NCI-H1694 treated with DMSO at 0.1 percent for 48 hours (cell line): ENCODE results near the gene COL4A4.
A peak's percentile ranks its signal among the peaks of the same experiment; 100 is the strongest.

Experiments used
- DNase-seq: peaks from one replicate; lab custom pipeline; 2025; lab: John Stamatoyannopoulos, UW

COL4A4 gene

GRCh38 chr2:226981791-226982326, 182.1 kb downstream of the COL4A4 start:
- DNase-seq: no peak

DNA sequence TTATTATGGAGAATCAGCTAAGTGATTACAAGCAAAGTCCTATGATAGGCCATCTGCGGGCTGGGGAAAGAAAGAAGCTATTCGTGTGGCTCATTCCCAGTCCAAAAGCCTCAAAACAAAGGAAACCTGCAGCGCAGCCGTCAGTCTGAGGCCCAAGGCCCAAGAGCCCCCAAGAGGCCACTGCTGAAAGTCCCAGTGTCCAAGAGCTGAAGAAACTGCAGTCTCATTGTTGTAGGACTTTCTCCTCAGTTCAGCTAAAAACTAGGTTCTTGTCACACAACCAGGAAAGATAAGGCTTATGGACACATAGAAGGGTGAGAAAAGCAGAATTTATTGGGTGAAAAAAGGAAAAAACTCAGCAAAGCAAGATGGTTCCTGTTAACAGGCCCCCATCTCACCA, 185.0 kb downstream of the COL4A4 start:
- DNase-seq: no peak

DNA sequence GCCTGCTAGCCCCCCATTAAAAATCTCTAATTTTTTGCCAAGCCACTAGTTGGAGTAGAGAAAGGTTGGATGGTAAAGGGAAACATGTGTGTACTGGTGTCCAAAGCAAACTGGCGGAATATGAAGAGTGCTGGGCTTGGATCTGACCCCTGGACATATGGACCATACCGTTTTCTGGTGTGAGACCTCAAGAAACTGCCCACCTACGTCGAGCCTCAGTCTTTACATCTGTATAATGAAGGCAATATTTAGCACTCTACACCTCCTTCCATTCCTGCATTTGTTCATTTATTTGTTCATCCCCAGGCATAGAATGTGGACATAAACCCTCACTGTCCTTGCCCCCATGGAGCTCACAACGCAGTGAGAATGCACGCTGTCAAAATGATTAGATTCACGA, 185.7 kb downstream of the COL4A4 start:
- DNase-seq: no peak

DNA sequence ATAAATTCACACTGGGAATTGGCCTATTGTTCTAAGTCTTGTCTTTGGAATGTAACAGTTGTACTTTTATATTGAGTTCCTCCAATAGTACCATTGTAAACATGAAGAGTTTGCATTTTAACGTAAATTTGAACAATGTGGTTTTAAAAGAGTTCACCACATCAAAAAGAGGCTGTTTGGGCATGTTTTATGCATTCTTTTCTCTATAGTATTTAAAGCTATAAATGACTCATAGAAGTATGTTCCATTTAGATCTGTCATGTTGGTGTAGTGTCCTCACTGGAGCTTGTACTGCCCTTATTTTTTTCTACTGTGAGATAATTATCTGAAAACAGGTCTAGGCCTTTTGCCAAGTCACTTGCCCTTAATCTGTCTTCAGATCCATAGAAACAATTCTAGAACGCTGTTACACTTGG, 186.2 kb downstream of the COL4A4 start:
- DNase-seq: peak; percentile 15

- DNase-seq: no peak
Observed at GRCh38 chr2:226973816-226974215, 190.2 kb downstream of the COL4A4 start.

GRCh38 chr2:226971770-226972169, 192.2 kb downstream of the COL4A4 start:
- DNase-seq: no peak

GRCh38 chr2:226971084-226971483, 192.9 kb downstream of the COL4A4 start:
- no peak for DNase-seq

- no peak for DNase-seq
Observed at GRCh38 chr2:226970362-226970761, 193.6 kb downstream of the COL4A4 start.

DNA sequence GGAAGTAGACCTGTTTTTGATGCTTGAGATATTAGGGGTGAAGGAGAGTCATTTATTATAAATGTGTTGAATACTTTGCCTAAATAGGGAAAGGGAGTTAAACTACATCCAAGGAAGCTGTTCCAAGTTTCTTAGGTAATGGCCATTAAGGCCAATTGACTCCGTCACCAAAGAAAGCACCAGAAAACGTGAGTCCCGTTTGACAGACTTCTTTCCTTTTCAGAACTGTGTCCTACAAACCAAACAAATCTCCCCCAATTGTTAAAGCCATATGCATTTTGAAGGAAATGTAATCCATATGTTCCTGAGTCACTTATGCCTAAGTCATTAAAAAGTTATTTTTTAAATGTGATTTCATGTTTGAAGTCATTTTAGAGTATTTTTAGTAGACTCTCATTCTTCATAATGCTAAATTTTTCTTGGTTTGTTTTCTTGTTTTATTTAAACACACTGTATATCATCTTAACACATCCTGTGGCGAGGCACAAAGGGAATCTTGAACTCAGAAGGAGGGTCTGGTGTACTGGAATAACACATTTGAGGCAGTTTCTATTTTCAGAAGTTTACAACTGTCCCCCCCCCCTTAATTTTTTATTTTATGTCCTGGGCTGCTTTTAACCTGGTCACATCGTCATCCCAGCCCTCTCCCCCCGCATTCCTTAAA, 194.5 kb downstream of the COL4A4 start:
- no peak for DNase-seq

DNA sequence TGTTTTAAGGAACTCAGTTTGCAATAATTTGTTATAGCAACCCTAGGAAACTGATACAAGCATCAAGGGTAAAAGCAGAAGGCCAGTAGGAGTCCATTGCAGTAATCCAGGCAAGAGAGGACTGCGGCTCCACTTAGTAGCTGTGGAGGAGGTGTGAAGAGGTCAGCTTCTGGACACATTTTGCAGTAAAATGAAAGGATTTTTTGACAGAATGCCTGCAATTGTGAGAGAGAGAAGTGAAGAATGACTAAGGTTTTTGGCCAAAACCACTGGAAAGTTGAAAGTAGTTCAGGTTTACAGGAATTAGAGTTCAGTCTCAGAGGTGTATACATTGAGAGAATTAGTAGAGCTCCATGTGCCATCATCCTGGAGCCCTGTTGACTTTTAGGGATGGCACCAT, 198.6 kb downstream of the COL4A4 start:
- no peak for DNase-seq

DNA sequence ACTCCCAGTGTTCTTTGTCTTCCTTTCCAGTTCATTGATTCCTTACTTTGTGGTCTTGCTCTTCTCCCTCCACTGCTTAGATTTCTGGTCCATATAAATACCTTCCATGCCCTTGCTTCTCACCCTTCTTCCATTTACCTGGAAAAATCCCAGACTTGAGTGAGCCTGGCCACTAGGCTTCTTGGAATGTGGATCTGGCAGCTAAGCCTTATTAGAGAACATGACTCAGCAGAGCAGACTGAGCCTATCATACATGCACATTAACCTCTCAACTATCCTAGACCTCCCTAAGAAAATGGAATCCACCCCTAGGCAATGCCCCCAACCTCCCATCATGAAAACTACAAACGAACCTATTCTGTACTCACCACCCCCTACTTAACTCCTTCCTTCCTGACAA, 200.5 kb downstream of the COL4A4 start:
- DNase-seq: no peak

GRCh38 chr2:226962176-226962773, 201.7 kb downstream of the COL4A4 start:
- DNase-seq: no peak

DNA sequence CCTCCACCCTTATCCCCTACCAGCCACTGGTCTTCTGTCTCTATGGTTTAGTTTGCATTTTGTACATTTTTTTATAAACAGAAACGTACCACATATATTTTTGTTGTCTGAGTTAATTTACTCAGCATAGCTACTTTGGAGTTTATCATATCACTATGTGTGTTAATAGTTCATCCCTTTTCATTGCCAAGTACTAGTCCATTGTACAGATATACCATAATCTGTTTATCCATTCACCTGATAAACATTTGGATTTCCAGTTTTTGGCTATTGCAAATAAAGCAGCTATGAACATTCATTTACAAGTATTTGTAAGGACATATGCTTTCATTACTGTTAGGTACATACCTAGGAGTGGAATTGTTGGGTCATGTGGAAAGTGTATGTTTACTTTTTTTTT, 204.6 kb downstream of the COL4A4 start:
- DNase-seq: no peak

- DNase-seq: no peak
Observed at GRCh38 chr2:226956659-226957058, 207.3 kb downstream of the COL4A4 start.

DNA sequence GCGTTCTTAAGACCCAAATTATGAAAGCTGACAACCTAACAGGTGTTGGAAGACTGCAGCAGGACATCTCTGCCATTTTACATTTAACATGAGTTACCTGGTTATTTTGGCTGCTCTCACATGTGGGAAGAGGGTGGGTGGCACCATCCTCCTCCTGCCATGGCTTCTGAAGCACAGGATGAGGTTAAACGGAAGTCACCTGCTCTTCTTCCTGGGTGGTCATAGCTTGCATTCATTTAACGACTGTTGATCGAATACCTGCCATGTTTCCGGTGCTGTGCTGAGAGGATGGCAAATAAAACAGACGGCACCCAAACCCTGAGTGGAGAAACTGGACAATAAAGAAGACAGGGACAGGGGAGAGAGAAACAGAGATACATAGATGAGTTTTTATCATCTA, 210.2 kb downstream of the COL4A4 start:
- no peak for DNase-seq

DNA sequence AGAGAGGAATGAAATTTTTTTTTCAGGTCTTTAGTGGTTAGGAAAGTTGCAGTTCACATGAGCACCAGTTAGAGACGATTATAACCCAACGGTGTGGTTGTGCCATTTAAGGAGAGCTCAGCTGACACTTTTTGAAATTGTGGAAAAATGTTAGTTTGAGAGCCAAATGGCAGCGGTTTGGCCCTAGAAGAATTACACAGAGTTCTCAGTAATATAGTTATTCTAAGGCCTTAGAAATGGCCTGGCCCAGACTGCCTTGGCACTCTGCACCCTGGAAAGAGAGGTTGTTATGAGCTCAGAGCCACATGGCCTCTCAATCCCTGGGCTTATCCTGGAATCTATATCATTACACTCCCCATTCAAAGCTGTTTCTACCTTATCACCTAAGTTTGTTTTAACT, 210.8 kb downstream of the COL4A4 start:
- no peak for DNase-seq
